Mammary epithelial cell (primary cell): ENCODE measurements around the gene HEPH.

Experiments
- EZH2 ChIP-seq: IDR thresholded peaks from 2 replicates; pipeline ENCODE4 v1.6.1; 2012; ENCODE audit warnings: low read length, inconsistent platforms, borderline replicate concordance
- TF ChIP-seq, protein P1 (sequence below), 2 donors: IDR thresholded peaks in 1 of 2; conservative IDR thresholded peaks in 1 of 2; 2 replicates each; pipeline ENCODE4 v1.5.1; 2011 to 2012; ENCODE audit warnings: inconsistent platforms in 2 of 2, low read length in 2 of 2, mild to moderate bottlenecking in 2 of 2, control low read depth in 1 of 2, low read depth in 1 of 2; ENCODE audit not compliant: insufficient read depth in 1 of 2; ENCODE audit errors: extremely low read depth in 1 of 2

DNA sequence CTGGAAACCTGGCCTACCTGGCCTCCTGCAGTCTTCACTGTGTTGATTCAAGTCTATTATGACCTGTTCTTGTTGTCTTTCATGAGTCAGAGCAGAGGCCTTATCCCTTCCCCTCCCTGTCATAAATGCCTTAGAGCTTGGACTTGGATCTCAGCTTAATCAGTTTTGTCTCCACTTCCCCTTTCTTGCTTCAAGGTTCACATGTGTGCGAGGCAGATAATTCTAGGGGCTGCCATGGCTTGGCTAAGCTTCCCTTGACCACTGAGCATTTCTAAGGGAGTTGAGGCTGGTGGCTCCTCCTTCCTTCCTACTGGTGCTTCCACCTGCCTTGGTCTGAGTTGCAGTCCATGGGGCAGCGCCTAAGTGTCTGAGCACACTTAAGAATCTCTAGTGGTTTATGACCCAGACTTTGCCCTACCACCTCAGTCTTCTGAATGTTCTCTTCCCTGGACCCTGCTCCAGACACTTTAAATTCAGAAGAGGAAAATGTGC lies 1.7 kb upstream of the HEPH start:
- TF ChIP-seq, protein P1, sequence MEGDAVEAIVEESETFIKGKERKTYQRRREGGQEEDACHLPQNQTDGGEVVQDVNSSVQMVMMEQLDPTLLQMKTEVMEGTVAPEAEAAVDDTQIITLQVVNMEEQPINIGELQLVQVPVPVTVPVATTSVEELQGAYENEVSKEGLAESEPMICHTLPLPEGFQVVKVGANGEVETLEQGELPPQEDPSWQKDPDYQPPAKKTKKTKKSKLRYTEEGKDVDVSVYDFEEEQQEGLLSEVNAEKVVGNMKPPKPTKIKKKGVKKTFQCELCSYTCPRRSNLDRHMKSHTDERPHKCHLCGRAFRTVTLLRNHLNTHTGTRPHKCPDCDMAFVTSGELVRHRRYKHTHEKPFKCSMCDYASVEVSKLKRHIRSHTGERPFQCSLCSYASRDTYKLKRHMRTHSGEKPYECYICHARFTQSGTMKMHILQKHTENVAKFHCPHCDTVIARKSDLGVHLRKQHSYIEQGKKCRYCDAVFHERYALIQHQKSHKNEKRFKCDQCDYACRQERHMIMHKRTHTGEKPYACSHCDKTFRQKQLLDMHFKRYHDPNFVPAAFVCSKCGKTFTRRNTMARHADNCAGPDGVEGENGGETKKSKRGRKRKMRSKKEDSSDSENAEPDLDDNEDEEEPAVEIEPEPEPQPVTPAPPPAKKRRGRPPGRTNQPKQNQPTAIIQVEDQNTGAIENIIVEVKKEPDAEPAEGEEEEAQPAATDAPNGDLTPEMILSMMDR (conservative IDR thresholded peaks at IDR 0.05 in 1 of 2, IDR thresholded peaks at IDR 0.05 in 1 of 2; ENCODE audit: extremely low read depth in 1 of 2, insufficient read depth in 1 of 2, low read depth in 1 of 2, low read length in 2 of 2) = no peak
- TF ChIP-seq EZH2 = no peak
